Sigmoid colon (tissue), 7 donors: Measurements from ENCODE around the gene ARMH3. TPM values are rescaled to one million over a fixed set of nuclear protein-coding genes. Genes with fewer than 3 reads are reported as not detected.

Experiments
- DNase-seq: peaks from one replicate; pipeline ENCODE4 v3.0.0-alpha.2; 2019
- H3K27ac ChIP-seq, 4 donors: fragments of 200-600 bp; sonication (generic); one replicate each; pipeline ENCODE4 v1.5.1; 2016 to 2019; ENCODE audit warnings: mild to moderate bottlenecking in 1 of 4
- H3K27me3 ChIP-seq, 3 donors: fragments of 200-600 bp; sonication (generic); one replicate each; pipeline ENCODE4 v1.5.1; 2019; ENCODE audit warnings: mild to moderate bottlenecking in 1 of 3
- H3K36me3 ChIP-seq, 4 donors: fragments of 200-600 bp; sonication (generic); one replicate each; pipeline ENCODE4 v1.5.1; 2016 to 2019
- H3K4me1 ChIP-seq, 4 donors: fragments of 200-600 bp; sonication (generic); one replicate each; pipeline ENCODE4 v1.5.1; 2017 to 2019
- H3K4me3 ChIP-seq, 4 donors: fragments of 200-600 bp; sonication (generic); one replicate each; pipeline ENCODE4 v1.5.1; 2017 to 2019; ENCODE audit warnings: mild to moderate bottlenecking in 2 of 4, moderate library complexity in 1 of 4
- H3K9me3 ChIP-seq, 4 donors: fragments of 200-600 bp in 3 of 4; sonication (generic) in 3 of 4; one replicate each; pipeline versions ENCODE4 v1.5.1 to v1.6.1; 2013 to 2019
- EP300 ChIP-seq, 4 donors: sonication (generic); formaldehyde crosslinking; IDR thresholded peaks; one replicate each; pipeline ENCODE4 v1.6.1; 2017; ENCODE audit warnings: antibody characterized with exemption in 4 of 4
- POLR2A ChIP-seq, 2 donors: fragments of 450-650 bp; IDR thresholded peaks; one replicate each; pipeline ENCODE4 v1.6.1; 2016; ENCODE audit warnings: antibody characterized with exemption in 2 of 2, mild to moderate bottlenecking in 2 of 2, moderate library complexity in 2 of 2
- POLR2AphosphoS5 ChIP-seq, 4 donors: sonication (generic); formaldehyde crosslinking; IDR thresholded peaks; one replicate each; pipeline ENCODE4 v1.6.1; 2017; ENCODE audit warnings: antibody characterized with exemption in 4 of 4
- whole genome bisulfite sequencing, 2 donors: extraction: QIAGEN DNeasy Blood & Tissue Kit; methylation state at CpG; one replicate each; pipeline ENCODE4 v1.1.7; 2013; 5-methylcytosine and 5-hydroxymethylcytosine counted together
- intact Hi-C: fragments of 100-400 bp; cut with DNase I; formaldehyde crosslinking; loops from one replicate; pipeline ENCODE4 v1.15.1; 2023
- polyA plus RNA-seq, 3 donors: library from polyadenylated mRNA; stranded (reverse); fragments of 200-250 nt; gene quantifications; one replicate each; pipeline ENCODE4 v1.2.3, GENCODE V29; 2013
- total RNA-seq, 4 donors: library from RNA; depleted of rRNA; stranded (reverse); fragments of >200 nt; gene quantifications; one replicate each; pipeline ENCODE4 v1.1.0, GENCODE V29; 2016
- TF ChIP-seq, protein P1 (sequence below), 4 experiments: fragments of 450-650 bp in 3 of 4; fragments of 200-600 bp in 1 of 4; IDR thresholded peaks; one replicate each; pipeline ENCODE4 v1.5.1; 2016 to 2019; ENCODE audit warnings: antibody characterized with exemption in 4 of 4, mild to moderate bottlenecking in 3 of 4, moderate library complexity in 2 of 4
- donor health status: healthy with polysubstance abuse.
- donor health status: Bipolar disorder and iron deficiency.
- donor health status: healthy.

The ARMH3 gene
- total and polyA plus RNA-seq, 7 donors, result 17.4 to 23.2 (median 19.1) TPM

DNA sequence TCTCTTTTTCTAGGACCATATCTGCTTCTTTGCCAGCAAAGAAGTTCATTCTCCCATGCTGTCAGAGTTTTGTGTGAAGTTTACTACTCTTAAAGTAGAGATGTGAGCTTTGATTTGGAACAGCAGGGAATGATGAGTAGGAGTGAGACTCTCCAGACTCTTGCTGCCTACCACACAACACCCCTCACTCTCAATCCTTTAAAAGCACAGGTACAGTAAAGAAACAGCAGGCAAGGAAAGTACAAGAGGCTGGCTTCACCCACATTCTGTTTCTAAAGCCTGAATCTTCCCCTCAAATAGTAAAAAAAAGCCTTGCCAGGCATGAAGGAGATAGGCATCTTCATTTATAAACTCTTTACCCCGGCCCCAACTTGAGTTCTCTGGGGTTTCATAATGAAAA is 97.3 kb downstream of the ARMH3 start:
- Histone ChIP-seq H3K36me3 (peaks cover 0 to 42% (median 12%) of the 10 kb centered on the region in 4 donors), H3K27me3 (no peaks in the 10 kb centered on the region), H3K9me3 (no peaks in the 10 kb centered on the region), H3K4me3 (no peak overlapping the region), H3K27ac (no peak overlapping the region), H3K4me1 (peaks cover 0 to 6% (median 0%) of the 10 kb centered on the region in 4 donors)
- WGBS, 2 donors, result 67 to 94% methylated on average over 1 of the region's 1 CpG
- TF ChIP-seq, protein P1, sequence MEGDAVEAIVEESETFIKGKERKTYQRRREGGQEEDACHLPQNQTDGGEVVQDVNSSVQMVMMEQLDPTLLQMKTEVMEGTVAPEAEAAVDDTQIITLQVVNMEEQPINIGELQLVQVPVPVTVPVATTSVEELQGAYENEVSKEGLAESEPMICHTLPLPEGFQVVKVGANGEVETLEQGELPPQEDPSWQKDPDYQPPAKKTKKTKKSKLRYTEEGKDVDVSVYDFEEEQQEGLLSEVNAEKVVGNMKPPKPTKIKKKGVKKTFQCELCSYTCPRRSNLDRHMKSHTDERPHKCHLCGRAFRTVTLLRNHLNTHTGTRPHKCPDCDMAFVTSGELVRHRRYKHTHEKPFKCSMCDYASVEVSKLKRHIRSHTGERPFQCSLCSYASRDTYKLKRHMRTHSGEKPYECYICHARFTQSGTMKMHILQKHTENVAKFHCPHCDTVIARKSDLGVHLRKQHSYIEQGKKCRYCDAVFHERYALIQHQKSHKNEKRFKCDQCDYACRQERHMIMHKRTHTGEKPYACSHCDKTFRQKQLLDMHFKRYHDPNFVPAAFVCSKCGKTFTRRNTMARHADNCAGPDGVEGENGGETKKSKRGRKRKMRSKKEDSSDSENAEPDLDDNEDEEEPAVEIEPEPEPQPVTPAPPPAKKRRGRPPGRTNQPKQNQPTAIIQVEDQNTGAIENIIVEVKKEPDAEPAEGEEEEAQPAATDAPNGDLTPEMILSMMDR (IDR thresholded peaks at IDR 0.05), result no peak
- no peak for TF ChIP-seq POLR2A (IDR thresholded peaks at IDR 0.05)
- TF ChIP-seq EP300 (IDR thresholded peaks at IDR 0.05), result no peak
- TF ChIP-seq POLR2AphosphoS5 (IDR thresholded peaks at IDR 0.05), result no peak
- DNase-seq, result no peak
- intact Hi-C loops, result no loop called here

DNA sequence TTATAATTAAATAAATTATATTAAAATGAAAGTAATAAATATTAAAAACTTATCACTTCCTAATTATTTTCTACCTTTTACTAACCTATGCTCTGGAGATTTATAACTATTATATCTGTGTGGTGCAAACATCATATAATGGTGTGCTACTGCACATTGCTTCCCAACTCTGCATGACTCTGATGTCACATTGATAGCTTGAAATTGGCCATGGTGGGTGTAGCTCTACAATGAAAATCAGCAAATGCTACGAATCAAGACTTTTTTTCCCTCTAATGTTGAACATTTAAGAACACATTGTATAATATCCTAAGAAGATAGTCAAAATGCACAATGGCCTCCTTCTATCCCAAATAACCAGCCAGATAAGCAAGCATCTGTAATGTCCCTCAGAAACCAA is 99.1 kb downstream of the ARMH3 start:
- no peak overlapping the region for H3K27ac ChIP-seq
- H3K4me1 ChIP-seq, result peaks cover 0 to 4% (median 0%) of the 10 kb centered on the region in 4 donors
- no peaks in the 10 kb centered on the region for H3K9me3 ChIP-seq
- no peak for TF ChIP-seq POLR2AphosphoS5 (IDR thresholded peaks at IDR 0.05)
- TF ChIP-seq POLR2A (IDR thresholded peaks at IDR 0.05), result no peak
- TF ChIP-seq, protein P1 (IDR thresholded peaks at IDR 0.05), result no peak
- TF ChIP-seq EP300 (IDR thresholded peaks at IDR 0.05), result no peak
- no peak overlapping the region for H3K4me3 ChIP-seq
- DNase-seq, result no peak
- peaks cover 0 to 60% (median 12%) of the 10 kb centered on the region in 4 donors for H3K36me3 ChIP-seq
- H3K27me3 ChIP-seq, result no peaks in the 10 kb centered on the region
- intact Hi-C loops, result no loop called here
- 96 to 97% methylated on average over 1 of the region's 1 CpG for WGBS, 2 donors

DNA sequence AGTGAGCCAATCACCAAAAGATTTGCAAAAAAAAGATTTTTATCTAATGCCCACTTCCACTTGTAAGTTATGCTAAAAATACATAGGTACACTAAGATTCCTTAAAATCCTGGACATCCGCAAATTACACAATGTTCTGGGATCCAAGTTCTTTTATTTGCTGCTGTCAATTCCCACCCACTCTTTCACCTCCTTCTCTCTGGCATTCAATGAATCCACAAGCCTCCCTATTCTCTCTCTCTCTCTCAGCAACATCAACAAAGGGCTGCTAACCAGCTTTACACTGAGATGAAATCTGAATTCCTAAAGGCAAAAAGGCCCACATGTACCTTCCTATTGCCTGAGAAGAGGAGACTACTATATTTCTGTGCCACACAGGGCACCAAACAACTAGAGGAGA is 99.9 kb downstream of the ARMH3 start:
- Histone ChIP-seq H3K27ac (no peak overlapping the region), H3K4me1 (no peaks in the 10 kb centered on the region), H3K4me3 (no peak overlapping the region), H3K36me3 (peaks cover 0 to 64% (median 12%) of the 10 kb centered on the region in 4 donors), H3K9me3 (no peaks in the 10 kb centered on the region), H3K27me3 (no peaks in the 10 kb centered on the region)
- intact Hi-C loops, result no loop called here
- TF ChIP-seq EP300 (IDR thresholded peaks at IDR 0.05), result no peak
- TF ChIP-seq, protein P1 (IDR thresholded peaks at IDR 0.05), result no peak
- TF ChIP-seq POLR2A (IDR thresholded peaks at IDR 0.05), result no peak
- TF ChIP-seq POLR2AphosphoS5 (IDR thresholded peaks at IDR 0.05), result no peak
- 96 to 97% methylated on average over 1 of the region's 1 CpG for WGBS, 2 donors
- no peak for DNase-seq

DNA sequence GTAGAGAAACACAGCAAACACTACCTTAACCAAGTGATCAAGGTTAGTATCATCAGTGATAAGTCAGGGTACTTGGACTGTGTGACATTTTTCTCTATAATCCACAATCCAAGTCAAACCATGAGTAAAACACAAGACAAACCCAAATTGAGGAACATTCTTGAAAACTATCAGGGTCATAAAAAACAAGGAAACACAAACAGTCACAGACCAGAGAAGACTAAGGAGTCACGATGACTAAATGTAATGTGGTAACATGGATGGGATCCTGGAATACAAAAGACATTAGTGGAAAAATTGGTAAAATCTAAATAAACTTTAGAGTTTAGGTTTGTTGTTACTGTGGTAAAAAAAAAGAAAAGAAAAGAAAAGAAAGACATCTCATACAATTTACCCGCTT is 103.8 kb downstream of the ARMH3 start:
- H3K4me3 ChIP-seq, result no peak overlapping the region
- intact Hi-C loops, result no loop called here
- 93 to 95% methylated on average over 2 of the region's 2 CpGs for WGBS, 2 donors

More for the DNA sequence above, 103.8 kb downstream of the ARMH3 start:
- no peak for DNase-seq
- TF ChIP-seq, protein P1 (IDR thresholded peaks at IDR 0.05), result no peak
- TF ChIP-seq EP300 (IDR thresholded peaks at IDR 0.05) (no peak), POLR2AphosphoS5 (IDR thresholded peaks at IDR 0.05) (no peak), POLR2A (IDR thresholded peaks at IDR 0.05) (no peak)
- Histone ChIP-seq H3K27me3 (no peaks in the 10 kb centered on the region), H3K9me3 (peaks cover 0 to 8% (median 0%) of the 10 kb centered on the region in 4 donors), H3K27ac (no peak overlapping the region), H3K4me1 (no peaks in the 10 kb centered on the region), H3K36me3 (peaks cover 0 to 65% (median 12%) of the 10 kb centered on the region in 4 donors)
